Eye (tissue), 1 donor: ENCODE data around the gene R3HDML.
"Not testable (repeated sequence)": the region's sequence is repeated elsewhere in the genome, so short reads cannot be mapped to it uniquely, and the experiment has no call there.

Experiments used
- DNase-seq: peaks from one replicate; pipeline ENCODE4 v3.0.0-alpha.2; 2015

Gene R3HDML, protein sequence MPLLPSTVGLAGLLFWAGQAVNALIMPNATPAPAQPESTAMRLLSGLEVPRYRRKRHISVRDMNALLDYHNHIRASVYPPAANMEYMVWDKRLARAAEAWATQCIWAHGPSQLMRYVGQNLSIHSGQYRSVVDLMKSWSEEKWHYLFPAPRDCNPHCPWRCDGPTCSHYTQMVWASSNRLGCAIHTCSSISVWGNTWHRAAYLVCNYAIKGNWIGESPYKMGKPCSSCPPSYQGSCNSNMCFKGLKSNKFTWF

DNA sequence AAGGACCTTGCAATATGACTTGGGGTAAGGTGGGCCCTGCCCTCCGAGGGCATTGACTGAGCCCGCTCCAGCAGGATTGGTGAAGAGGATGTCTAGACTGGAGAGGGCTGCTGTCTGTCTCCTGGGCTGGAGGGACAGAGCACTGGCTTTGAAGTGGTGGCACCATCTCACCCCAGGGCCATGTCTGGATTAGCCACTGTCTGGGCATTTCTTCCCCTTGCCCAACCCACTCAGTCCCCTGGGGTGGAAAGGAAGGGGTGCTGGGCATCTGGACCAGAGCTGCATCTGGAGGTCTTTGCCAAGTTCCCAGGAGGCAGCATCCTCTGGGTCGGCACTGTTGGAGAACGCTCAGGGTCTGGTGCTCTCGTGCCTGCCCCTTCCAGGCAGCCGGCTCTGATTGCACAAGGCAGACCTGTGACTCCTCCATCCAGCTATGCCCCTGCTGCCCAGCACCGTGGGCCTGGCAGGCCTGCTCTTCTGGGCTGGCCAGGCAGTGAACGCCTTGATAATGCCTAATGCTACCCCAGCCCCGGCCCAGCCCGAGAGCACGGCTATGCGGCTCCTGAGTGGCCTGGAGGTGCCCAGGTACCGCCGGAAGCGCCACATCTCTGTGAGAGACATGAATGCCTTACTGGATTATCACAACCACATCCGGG is at the start of gene R3HDML:
Gene R3HDML (plus strand): TSS at position 319 of the 656 bp plus-strand sequence. CDS start 115 bp downstream, at position 434.
- no peak for DNase-seq

DNA sequence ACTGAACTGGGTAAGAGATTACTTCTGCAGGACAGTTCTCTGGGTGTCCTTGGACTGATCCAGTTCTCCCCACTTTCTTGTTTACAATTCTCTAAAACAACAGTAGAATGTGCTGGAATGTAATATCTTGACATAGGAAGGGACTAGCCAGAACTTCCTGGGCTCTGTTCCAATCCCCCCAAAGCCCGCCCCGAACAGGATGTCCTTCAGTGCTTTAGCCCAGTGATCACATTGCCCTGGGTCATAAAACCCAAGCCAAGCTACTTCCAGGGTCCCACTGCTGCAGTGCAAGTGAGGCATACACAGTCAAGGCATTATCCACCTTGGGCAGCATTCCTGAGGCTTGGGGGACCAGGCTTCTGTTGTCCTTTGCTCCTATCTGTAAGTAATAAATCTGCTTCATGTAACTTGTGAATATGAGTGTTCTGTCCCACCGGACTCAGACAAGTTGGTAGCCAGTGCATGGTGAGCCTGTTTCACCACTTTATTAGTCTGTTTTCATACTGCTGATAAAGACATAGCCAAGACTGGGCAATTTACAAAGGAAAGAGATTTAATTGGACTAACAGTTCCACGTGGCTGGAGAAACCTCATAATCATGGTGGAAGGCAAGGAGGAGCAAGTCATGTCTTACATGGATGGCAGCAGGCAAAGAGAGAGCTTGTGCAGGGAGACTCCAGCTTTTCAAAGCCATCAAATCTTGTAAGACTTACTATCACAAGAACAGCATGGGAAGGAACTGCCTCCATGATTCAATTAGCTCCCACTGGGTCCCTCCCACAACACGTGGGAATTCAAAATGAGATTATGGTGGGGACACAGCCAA is 49.4 kb upstream of the R3HDML start:
- DNase-seq: no peak

DNA sequence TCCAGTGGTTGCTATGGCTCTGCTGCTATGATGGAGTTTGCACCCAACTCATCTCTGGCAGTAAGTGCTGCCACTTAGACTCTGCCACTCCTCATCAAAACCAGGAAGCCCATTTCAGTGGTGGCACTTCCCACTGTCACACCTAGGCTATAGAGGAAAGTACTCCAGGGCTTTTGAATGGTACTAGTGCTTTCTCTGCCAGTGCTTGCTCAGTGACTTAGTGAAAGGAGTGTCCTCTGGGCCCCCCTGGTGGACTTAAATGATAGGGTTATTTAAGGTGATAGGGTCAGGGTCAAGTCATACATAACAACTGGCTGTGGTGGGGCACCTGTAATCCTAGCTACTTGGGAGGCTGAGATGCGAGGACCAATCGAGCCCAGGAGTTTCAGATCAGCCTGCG is 48.6 kb upstream of the R3HDML start:
- no peak for DNase-seq

DNA sequence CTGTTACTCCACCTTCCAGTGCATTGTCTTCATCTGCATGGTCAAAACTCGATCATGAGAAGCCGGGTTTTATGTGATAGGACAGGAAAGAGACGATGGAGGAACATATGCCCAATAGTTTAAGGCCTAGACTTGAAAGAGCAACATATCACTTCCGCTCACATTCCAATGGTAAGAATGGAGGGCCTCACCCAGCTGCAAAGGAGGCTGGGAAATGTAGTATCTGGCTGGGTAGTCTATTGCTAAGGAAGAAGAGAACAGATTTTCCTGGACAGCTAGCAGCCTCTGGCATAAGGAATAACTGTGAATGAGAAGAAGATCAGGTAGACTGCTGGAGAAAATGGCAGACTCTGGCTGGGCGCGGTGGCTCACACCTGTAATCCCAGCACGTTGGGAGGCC is 45.1 kb upstream of the R3HDML start:
- no peak for DNase-seq

DNA sequence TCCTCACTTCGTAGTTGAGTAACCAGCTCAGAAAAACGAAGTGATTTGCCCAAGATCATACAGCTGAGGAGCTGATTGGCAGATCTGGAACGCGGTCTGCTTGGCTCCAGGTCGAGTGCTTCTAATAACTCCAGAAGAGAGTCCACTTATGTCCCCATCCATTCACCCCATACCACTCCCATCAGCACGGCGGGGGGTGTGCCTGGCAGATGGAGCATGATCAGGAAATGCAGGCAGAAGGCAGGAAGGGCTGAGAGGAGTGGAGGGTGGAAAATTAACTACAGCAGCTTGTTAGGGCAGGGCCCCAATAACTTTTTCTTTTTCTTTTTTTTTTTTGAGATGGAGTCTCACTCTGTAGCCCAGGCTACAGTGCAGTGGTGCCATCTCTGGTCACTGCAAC is 40.8 kb upstream of the R3HDML start:
- peak; percentile 42 for DNase-seq

DNA sequence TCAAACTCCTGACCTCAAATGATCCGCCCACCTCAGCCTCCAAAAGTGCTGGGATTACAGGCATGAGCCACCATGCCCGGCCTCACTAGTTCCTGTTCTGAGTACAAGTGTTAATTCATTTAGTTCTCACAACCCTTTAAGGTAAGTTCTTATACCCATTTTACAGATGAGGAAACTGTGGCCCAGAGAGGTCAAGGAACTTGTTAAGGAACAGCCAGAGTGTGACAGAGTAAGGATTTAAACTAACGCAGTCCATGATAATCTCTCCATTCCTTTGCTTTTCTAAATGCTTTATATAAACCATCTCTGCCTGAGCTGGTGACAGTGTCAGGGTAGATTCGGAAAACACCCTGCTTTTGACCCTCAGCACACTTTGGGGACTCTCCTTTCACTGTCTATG is 39.1 kb upstream of the R3HDML start:
- no peak for DNase-seq

DNA sequence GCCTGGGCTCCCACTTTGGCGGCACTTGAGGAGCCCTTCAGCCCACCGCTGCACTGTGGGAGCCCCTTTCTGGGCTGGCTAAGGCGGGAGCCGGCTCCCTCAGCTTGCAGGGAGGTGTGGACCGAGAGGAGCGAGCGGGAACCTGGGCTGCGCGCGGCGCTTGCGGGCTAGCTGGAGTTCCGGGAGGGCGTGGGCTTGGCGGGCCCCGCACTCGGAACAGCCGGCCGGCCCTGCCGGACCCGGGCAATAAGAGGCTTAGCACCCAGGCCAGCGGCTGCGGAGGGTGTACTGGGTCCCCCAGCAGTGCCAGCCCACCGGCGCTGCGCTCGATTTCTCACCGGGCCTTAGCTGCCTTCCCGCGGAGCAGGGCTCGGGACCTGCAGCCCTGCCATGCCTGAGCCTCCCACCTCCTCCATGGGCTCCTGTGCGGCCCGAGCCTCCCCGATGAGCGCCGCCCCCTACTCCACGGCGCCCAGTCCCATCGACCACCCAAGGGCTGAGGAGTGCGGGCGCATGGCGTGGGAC is 37.8 kb upstream of the R3HDML start:
- not testable (repeated sequence) for DNase-seq

DNA sequence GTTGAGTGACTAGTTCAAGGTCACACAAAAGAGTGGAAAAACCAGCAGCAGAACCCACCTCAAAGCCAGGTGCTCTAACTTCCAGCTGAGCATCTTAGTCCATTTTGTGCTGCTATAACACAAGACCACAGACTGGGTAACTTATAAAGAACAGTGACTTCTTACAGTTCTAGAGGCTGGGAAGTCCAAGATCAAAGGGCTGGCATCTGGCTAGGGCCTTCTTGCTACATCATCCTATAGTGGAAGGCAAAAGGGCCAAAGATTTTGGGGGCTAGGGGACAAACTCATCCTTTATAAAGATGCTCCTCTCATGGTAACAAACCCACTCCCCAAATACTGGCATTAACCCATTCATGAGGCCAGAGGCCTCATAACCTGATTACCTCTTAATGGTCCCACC is 35.6 kb upstream of the R3HDML start:
- no peak for DNase-seq

DNA sequence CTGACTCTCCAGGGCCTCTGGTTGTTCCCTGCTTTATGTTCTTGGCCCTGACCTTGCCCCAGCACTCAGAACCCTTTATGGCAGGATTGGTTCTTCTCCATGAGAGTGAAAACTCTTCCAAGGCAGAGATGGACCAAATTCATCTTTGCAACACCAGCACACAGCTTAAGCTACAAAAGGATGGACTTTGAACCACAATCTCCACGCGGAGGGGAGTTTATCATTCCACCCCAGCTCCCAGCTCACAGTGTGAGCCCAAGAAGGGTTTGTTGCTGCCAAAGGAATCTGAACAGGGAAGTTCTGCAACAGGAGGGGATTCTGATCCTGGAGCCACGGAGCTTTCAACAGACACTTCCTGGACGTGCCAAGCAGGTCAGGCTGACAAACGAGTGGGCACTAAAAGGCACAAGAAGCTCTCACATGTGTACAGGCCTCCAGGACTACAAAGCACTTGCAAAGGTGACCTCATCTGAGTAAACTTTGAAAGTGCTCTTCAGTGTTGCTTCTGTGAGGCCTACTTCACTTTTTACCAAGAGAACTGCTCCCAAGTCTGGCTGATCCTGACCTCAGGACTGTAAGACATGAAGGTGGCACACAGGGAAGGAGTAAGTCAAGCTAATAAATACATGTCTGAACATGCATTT is 34.7 kb upstream of the R3HDML start:
- DNase-seq: no peak

DNA sequence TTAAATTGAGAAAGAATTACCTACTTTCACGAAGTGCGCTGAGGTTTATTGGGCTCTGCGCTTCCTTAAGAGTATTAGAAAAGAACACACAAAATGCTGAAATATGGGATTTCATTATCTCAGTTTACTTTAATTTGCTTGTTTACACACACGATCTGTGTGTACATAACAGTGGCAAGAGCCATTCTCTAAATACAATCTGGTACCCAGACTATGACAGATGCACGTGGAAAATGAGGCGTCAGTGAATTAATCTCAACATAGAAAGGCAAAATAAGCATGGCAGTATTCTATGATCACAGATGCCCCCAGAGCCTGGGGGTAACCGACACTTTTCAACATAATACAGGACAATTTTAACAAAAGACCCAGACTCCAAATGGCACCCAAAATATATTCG is 34.1 kb upstream of the R3HDML start:
- DNase-seq: no peak

DNA sequence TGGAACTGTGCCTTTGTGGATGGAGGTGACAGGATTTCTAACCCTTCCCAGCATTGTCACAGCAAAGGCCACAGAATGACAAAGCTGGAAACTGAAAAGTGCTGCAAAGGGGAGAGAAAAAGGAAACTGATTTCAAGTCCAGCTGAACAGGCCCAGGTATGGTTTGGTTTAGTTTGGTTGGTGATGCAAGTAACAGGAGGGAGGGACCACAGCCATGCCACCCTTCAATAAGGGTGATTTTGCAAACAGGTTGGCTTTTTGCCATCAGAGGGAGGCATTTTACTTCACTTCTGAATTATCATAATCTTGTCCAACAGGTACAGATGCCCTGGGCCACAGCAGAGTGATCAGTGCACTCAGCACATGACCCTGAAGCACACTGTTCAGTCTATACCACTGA is 32.5 kb upstream of the R3HDML start:
- DNase-seq: no peak

DNA sequence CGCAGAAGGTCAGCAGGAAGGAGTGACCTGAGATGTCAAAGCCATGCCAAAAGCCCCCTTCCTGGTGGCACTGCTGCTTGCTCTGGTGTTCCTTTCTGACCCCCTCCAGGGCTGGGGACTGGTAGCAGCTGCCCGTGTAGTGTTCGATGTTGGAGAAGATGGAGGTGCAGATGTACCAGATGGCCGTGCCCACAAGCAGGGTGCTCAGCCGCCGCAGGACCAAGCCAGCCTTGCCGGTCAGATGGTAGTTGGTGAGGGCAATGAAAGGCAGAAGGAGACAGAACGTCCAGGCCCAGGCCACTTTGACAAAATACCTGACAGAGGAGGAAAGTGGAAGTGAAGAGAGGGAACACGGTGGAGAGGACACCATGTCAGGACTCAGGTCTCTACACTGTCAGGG is 29.9 kb upstream of the R3HDML start:
- no peak for DNase-seq

DNA sequence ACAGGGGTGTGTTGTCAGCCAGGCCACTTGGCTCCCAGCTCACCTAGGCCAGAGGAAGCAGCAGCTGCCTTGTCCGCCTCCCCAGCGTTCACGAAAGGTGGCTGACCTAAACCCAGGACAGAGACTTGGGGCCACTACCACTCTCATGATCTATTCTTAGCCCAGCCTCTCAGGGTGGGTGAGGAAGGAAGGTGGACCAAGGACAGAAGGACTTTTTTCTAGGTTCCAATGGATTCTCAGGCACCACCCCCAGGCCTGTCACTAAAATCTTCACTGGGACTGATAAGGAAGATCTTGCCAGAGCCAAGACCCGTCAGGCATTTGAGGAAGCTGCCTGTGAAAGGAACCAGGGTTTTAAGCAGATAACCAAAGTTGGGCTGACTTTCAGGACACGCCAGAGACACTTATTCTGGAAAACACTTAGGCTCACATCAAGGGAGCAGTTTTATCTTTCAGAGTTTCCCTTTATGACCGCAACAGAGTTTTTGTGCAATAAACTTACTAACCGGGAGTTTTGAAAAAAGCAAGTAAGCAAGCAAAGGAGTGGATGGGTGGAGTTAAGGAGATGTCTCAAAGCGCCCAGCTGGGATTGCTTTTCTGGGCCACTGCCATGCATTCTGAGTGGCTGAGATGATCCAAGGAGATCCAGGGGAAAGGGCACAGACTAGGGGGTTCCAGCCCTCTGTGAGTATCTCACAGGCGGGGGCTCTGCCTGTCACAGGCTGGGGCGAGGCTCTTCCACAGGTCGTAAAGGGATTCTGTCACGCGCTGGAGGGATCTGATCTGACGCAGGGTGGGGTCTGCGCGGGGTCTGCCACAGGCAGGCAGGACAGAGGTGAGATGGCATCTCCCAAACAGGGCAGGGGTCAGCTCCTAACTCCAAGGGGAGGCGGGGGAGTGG is 26.8 kb upstream of the R3HDML start:
- peak; percentile 22 for DNase-seq

DNA sequence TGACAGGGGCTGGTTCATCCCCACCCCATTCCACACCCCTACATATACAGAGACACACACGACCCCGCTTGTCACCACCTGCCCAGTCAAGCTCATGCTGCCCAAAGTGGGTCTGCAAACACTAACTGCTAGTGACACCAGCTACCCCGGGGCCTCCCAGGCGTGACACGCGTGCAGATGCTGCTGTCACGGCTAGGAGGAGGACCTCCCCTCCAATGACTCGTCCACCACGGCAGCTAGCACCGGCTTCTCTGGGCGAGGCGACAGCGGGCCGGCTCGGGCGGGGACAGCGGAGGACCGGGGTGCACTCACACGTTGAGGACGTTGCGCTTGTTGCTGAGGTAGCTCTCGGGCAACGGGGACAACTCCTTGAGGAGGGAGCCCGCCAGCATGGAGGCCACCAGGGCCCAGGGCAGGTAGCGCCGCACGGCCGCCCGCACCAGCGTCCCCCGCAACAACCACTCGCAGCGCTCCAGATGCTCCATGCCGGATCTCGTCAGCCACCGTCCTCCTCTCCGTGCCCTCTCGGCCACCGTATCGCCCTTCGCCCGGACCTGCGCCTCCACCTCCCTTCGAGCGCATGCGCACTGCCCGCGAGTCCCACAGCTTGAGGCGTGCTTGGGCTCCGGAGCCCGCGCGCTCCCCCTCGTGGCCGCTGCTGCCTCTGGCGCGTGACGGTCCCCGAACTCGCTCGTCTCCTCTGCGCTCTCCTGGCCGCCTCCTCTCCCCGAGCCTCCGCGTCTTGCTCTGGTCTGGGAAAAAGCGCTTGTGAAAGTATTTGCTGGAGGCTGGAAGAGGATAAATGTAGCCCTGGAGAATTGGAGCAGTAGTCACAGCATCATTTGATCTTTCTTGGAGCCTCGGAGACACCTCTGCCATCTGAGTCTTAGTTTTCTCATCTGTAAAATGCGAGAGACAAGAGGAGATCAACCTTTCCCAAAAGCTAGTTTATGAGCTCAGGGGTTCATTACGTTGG is 25.9 kb upstream of the R3HDML start, which contains the start of gene FITM2:
Gene FITM2 (minus strand): TSS at position 539 of the 976 bp plus-strand sequence. CDS start 54 bp downstream, at position 485.
- peak; percentile 99 for DNase-seq

DNA sequence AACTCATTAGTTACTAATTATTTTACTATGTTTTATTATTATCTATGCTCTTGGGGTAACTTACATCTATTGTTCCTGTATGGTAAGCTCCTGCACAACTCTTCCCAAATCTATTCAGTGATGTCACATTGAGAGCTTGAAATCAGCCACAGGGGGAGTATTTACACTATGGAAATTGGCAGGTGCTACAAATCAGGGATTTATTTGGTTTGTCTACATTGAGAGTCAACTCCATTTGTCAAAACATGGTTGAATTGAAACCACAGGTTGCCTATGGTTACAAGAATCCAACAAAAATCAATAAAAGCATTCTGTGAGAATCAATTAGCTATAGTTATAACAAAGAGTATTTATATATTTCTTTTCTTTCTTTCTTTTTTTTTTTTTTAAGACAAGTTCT is 22.0 kb upstream of the R3HDML start:
- DNase-seq: no peak

DNA sequence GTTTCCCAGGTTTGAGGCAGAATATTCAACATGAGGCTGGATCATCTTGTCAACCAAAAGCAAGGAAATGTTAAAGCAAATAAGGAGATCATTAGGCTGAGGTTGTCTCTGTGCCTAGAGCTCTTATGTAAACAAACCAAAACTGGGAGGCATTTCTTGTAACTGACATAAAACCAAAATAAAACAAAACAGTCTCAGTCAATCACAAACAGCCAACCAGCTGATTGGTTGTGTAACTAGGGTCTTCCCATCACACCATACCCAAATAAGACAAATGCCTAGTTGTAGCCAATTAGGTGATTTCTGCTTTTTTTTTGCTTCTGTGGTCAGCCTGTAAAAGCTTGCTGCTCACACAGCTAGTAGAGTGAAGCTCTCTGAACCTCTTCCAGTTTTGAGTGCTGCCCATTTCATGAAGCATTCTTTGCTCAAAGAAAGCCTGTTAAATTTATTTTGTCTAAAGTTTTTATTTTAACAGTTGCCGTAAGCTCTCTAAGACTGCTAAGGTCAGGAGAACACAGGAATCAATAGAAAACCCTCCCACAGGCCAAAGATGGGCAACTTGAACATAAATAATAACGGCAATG is 16.9 kb upstream of the R3HDML start:
- DNase-seq: no peak

DNA sequence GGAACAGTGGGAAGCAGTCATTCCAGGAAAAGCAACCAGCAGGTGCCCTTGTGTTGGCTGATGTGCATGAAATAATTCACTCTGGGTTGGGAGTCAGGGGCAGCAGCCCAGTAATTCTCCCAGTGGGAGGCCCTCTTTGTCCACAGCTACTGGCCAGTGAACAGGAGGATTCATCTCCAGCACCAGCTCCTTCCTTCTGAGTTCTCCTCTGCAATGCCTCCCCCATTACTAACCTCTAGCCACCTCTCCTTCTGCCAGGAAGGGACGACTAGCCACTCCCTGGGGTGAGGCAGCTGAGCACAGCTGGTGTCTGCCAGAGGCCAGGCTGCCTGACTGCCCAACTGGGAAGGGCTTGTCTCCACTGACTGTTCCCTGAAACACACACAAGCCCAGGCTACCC is 12.5 kb upstream of the R3HDML start:
- peak; percentile 32 for DNase-seq

DNA sequence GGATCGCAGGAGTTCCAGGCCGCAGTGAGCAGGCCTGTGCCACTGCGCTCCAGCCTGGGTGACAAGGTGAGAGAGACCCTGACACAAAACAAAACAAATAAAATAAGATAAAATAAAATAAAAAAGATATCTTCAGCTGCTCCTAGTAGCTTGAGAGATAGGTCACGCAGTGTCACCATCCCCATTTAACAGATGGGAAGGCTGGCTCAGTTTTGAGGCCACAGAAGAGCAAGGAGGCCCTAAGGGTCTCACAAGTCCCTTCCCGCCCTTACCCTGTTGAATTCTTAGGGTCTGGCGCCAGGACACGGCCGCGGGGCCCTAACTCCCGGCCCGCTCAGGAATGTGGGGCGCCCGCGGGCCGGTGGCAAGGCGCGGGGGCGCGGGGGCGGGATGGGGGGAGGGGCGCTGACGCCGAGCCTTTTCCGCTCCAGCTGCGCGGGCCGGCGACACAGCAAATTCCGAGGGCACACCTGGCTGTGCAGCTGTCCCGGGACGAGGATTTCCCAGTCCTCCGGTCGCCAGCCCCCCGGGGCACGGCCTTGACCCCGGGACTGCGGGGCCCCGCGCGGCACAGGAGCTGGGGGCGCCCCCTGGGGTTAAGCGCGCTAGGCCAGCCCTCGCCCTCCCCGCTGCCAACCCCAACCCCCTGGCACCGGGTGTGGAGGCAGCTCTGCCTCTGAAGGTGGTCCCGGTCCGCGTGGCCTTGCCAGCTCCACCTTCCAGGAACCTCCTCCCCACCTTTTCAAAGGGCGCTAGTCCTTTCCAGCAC is 10.3 kb upstream of the R3HDML start:
- peak; percentile 22 for DNase-seq

DNA sequence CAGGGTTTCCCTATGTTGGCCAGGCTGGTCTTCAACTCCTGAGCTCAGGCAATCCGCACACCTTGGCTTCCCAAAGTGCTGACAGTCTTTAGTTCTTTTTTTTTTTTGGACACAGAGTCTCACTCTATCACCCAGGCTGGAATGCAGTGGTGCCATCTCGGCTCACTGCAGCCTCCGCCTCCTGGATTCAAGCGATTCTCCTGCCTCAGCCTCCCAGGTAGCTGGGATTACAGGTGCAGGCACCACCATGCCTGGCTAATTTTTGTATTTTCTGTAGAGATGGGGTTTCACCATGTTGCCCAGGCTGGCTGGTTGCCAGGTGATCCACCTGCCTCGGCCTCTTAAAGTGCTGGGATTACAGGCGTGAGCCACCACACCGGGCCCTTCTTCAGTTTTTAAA is 9.1 kb upstream of the R3HDML start:
- not testable (repeated sequence) for DNase-seq
